HG02852 (cell line): ENCODE measurements around the gene TTC21A.
A peak's percentile ranks its signal among the peaks of the same experiment; 100 is the strongest.

Experiments
- ATAC-seq: cut with Tn5 transposase; IDR thresholded peaks from one replicate; pipeline ENCODE4 v1.9.1; 2021; ENCODE audit warnings: mild to moderate bottlenecking, moderate library complexity; ENCODE audit not compliant: unreplicated experiment

The TTC21A gene

DNA sequence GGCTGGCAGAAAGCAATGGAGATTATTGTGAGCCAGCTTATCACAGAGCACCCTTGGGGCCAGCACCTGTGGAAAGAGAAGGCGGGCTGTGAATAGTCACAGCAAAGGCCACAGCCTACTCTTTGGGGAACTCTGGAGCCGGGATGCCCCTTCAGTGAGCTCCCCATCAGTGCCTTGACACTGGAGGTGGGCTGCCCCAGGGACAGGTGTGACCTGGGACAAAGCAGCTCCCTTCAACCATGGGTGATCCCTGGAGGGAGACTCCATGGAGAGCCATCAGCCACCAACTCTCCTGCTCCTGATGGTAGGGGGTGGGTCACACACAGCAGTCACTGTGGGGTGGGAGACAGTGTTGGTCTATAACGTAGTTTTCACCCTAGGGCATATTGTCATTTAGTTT, 5.8 kb downstream of the TTC21A start:
- no peak for ATAC-seq

DNA sequence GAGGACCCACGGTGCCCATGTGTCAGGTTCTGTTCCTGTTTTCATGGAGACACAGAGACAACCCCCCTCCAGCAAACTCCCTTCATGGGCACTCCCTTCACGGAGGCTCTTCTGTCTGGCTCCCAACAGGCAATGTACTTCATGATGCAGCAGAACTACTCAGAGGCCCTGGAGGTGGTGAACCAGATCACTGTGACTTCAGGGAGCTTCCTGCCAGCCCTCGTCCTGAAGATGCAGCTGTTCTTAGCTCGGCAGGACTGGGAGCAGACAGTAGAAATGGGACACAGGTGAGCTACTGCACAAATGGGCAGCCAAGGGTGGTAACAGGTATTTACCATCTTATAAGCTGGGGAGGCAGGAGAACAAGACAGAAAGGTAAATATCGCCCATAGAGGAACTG, 7.0 kb downstream of the TTC21A start:
- no peak for ATAC-seq

DNA sequence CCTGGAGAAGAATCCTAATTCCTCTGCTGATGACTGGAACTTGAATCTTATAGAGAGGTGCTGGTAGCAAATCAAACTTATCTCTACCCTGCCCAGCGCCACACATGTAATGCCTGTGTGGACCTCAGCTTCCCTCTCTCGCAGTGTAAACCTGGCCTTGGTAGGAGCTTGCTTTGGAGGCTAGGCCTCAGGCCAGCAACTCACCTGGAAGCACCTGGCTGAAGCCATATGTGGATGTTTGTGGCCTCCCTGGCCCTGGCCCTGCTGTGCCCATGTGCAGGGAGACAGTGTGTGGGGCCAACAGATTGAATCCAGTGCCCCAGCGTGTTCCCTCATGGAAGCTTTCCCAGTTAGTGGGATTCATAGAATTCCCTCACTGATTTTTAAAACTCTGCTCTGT, 8.4 kb downstream of the TTC21A start:
- no peak for ATAC-seq

DNA sequence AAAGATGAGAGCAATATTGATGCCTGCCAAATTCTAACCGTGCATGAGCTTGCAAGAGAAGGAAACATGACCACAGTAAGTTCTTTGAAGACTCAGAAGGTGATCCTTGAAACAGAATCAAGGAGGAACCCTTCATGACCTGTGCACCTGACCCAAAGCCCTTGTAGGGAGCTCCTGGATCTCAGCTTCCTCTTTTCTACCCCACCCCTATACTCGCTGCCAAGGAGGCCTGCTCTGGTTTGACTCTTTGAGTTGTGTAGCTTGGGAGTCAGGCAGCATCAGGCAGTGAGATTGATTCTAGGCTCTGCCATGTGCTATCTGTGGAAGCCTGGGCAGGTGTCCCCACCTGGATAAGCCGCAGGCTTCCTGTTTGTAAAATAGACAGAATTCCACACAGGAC, 10.6 kb downstream of the TTC21A start:
- peak; percentile 51 for ATAC-seq

GRCh38 chr3:39118931-39119660, 11.6 kb downstream of the TTC21A start:
- no peak for ATAC-seq

GRCh38 chr3:39121621-39122020, 14.1 kb downstream of the TTC21A start:
- no peak for ATAC-seq

DNA sequence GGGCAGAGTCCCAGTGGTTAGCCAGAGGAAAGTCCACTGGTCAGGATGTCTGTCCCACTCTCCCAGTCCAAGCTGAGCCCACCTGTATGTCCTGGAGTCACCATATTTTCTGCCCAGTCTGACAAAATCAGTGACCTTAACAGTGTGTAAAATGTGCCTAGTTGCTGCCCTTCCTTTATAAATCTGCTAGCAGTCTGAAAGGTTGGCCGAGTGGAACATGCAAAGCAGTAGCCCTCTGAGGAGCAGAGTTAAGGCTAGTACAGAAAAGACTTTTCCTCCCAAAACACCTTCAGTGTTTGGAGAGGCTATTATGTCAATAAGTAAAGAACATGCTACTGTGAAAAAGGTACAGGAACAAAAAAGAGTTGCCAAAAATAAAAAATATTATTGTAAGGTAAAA, 15.3 kb downstream of the TTC21A start:
- ATAC-seq: peak; percentile 68

DNA sequence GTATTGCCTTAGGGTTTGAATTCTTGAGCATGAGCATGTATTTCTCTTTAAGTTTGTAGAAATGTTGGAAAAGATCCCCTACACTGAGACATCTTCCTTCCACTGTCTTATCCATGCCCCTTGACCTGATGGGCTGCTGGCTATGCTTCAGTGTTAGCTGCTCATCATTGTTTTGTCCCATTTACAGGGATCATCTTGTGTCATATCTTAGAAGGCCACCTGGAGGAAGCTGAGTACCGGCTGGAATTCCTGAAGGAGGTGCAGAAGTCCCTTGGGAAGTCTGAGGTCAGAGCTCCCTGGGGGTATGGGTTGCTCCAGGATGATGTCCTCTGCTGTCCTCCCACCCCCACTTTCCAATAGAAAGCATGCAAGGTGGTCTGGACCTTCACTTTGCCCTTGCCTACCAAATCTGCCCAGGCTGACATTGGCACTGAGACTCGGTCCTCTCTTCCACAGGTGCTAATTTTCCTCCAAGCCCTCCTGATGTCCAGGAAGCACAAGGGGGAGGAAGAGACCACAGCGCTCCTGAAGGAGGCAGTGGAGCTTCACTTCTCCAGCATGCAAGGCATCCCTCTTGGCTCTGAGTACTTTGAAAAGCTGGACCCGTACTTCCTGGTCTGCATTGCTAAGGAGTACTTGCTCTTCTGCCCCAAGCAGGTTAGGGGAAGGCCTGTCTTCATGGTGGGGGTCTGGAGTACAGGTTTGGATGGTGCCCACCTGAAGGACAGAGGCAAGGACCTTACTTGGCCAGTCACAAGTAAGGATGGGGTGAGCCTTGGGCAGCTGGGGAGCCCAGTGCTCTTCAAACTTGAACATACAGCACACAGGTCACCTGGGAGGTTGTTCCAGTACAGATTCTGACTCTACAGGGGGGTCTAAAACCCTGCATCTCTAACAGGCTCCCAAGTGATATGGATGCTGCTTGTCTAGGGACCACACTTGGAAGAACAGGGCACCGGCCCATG, 17.7 kb downstream of the TTC21A start:
- ATAC-seq: no peak

DNA sequence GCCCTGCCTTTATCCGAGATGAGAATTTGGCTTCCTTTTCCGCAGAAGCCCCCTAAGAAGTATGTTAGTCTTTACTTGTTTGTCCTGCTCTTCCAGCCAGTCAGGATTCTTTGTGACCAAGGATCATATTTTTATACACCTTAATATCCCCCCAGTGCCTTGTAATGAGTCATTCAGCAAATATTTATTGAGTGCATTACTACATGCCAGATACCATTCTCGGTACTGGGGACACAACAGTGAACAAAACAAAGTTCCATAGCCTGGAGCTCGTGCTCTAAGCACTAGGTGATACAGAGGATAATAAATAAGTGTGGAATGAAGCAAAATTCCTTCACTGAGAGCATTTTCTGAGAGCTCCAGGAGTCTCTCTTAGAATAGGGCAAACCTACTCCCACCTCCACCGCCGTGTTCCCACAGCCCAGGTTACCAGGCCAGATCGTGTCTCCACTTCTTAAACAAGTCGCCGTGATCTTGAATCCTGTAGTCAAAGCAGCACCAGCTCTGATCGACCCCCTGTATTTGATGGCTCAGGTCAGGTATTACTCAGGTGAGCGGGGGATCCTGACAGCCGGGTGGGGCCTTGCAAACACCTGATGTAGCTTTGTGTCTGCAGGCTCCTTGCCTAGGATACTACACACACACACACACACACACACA, 18.5 kb downstream of the TTC21A start:
- ATAC-seq: no peak

DNA sequence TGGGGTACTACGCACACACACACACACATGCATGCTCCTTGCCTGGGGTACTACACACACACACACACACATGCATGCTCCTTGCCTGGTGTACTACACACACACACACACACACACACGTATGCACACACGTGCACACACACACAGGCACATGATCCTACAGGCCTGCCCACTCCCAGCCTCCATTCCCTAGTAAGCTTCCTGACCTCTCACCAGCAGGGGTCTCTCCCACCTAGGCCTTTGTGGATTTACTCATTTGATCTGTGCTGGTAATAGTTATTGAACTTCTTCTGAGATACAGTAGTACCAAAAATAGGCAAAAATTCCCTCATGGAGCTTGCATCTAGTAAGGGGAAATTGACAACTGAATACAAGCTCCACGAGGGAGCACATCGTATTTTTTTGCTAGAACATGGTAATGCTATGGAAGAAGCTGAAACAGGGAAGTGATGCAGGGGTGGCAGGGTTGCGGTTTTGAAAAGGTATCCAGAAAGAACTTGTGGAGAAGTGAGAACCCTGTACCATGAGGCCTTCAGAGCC, 19.1 kb downstream of the TTC21A start:
- no peak for ATAC-seq

GRCh38 chr3:39127269-39127907, 19.9 kb downstream of the TTC21A start:
- no peak for ATAC-seq

GRCh38 chr3:39127908-39128304, 20.4 kb downstream of the TTC21A start:
- ATAC-seq: no peak

DNA sequence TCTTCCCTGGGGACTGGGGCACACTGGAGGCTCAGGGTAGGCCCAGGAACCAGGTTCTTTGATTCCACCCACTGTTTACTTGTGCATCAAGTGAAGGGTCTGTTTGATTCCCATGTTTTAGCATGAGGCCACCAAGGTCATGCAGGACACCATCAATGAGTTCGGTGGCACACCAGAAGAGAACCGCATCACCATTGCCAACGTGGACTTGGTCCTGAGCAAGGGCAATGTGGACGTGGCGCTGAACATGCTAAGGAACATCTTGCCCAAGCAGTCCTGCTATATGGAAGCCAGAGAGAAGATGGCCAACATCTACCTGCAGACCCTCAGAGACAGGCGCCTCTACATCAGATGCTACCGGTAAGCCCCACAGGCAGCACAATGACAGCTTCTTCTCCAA, 21.5 kb downstream of the TTC21A start:
- no peak for ATAC-seq

DNA sequence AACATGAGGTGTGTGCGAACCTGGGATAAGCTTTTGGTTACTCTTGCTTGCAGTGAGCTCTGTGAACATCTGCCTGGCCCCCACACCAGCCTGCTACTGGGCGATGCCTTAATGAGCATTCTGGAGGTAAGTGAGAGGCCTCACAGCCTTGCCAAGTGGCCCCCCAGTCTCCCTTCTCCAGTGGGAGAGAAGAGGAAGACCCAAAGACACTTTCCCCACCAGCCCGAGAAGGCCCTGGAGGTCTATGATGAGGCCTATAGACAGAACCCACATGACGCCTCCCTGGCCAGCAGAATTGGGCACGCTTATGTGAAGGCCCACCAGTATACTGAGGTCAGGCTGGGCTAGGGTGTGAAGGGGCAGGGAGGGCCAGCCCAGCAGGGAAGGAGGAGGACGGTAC, 22.5 kb downstream of the TTC21A start:
- ATAC-seq: no peak

GRCh38 chr3:39130693-39131265, 23.3 kb downstream of the TTC21A start:
- no peak for ATAC-seq

- no peak for ATAC-seq
Observed at GRCh38 chr3:39132096-39133092, 24.9 kb downstream of the TTC21A start.

DNA sequence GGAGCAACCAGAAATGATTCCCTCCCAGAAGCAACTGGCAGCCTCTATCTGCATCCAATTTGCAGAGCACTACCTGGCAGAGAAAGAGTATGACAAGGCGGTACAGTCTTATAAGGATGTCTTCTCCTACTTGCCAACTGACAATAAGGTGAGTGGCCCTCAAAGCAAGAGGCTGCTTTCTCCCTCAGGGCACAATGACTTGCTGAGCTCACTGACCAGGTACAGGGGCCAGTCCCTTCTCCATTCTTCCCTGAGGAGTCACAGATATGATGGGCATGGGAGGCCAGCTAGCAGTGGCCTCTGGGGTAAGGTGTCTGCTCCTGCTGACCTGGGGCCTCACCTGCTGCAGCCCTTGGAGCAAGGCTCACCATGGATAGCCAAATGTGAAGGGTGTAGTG, 25.6 kb downstream of the TTC21A start:
- ATAC-seq: no peak

- ATAC-seq: peak; percentile 35
Observed at GRCh38 chr3:39133822-39134221, 26.3 kb downstream of the TTC21A start.

DNA sequence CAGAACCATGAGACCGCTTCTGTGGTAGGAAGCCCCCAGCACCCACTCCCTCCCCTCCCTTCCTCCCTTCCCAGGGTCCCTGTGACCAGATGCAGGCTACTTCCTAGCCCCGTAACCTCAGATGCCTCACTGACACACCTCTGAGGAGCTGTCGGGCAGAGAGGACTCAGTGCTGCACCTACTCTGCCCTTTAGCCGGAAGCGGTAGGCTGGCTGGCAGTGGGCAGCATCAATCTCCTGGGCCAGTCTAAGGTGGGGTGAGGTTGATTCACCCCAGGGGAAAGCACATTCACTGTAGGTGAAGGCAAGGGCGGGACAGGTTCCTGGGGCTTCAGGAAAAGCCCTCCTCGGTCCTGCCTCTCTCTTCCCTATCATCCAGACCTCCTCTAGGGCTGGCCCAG, 26.8 kb downstream of the TTC21A start:
- no peak for ATAC-seq
